Trophoblast cell (in vitro differentiated cells and primary cell): ENCODE results near the gene PVALEF.

Experiments used
- DNase-seq, 2 donors: peaks; one replicate each; pipeline ENCODE4 v3.0.0-alpha.2; 2016
- H2AFZ ChIP-seq: 2 replicates; pipeline ENCODE4 v1.6.1; 2013; ENCODE audit warnings: low read length, moderate library complexity, mild to moderate bottlenecking; ENCODE audit not compliant: insufficient read depth, poor library complexity
- H2AK5ac ChIP-seq: 2 replicates; pipeline ENCODE4 v1.6.1; 2013; ENCODE audit warnings: mild to moderate bottlenecking, low read length
- H2BK120ac ChIP-seq: 2 replicates; pipeline ENCODE4 v1.6.1; 2013; ENCODE audit warnings: low read length, mild to moderate bottlenecking, moderate library complexity; ENCODE audit not compliant: insufficient read depth, poor library complexity
- H2BK12ac ChIP-seq: 2 replicates; pipeline ENCODE4 v1.6.1; 2013; ENCODE audit warnings: mild to moderate bottlenecking, low read length, moderate library complexity
- H2BK5ac ChIP-seq: 2 replicates; pipeline ENCODE4 v1.6.1; 2013; ENCODE audit warnings: low read length, low read depth, moderate library complexity, mild to moderate bottlenecking; ENCODE audit not compliant: poor library complexity
- H3K14ac ChIP-seq: 2 replicates; pipeline ENCODE4 v1.6.1; 2013; ENCODE audit warnings: mild to moderate bottlenecking, low read length
- H3K18ac ChIP-seq: 2 replicates; pipeline ENCODE4 v1.6.1; 2013; ENCODE audit warnings: mild to moderate bottlenecking, low read length
- H3K23ac ChIP-seq: 2 replicates; pipeline ENCODE4 v1.6.1; 2013; ENCODE audit warnings: low read length
- H3K27ac ChIP-seq: 2 replicates; pipeline ENCODE4 v1.5.1; 2013; ENCODE audit warnings: low read depth, mild to moderate bottlenecking, inconsistent platforms, low read length, moderate library complexity
- H3K27me3 ChIP-seq: 2 replicates; pipeline ENCODE4 v1.6.1; 2013; ENCODE audit warnings: inconsistent platforms, mild to moderate bottlenecking, low read length, moderate library complexity; ENCODE audit not compliant: insufficient read depth
- H3K36me3 ChIP-seq, 2 experiments: 1 replicate in 1 of 2; 2 replicates in 1 of 2; pipeline ENCODE4 v1.6.1; 2013; ENCODE audit warnings: low read length in 2 of 2, mild to moderate bottlenecking in 2 of 2, moderate library complexity in 1 of 2; ENCODE audit not compliant: insufficient read depth in 2 of 2, control insufficient read depth in 1 of 2
- H3K4ac ChIP-seq: 2 replicates; pipeline ENCODE4 v1.6.1; 2013; ENCODE audit warnings: low read depth, mild to moderate bottlenecking, low read length, moderate library complexity
- H3K4me1 ChIP-seq, 2 experiments: 1 replicate in 1 of 2; 2 replicates in 1 of 2; pipeline ENCODE4 v1.6.1; 2013; ENCODE audit warnings: low read length in 2 of 2, mild to moderate bottlenecking in 2 of 2, moderate library complexity in 1 of 2; ENCODE audit not compliant: insufficient read depth in 2 of 2, control insufficient read depth in 1 of 2
- H3K4me2 ChIP-seq: 2 replicates; pipeline ENCODE4 v1.6.1; 2013; ENCODE audit warnings: inconsistent platforms, mild to moderate bottlenecking, low read length, moderate library complexity
- H3K4me3 ChIP-seq: 2 replicates; pipeline ENCODE4 v1.5.1; 2013; ENCODE audit warnings: mild to moderate bottlenecking, low read depth, low read length, inconsistent platforms
- H3K79me1 ChIP-seq: one replicate; pipeline ENCODE4 v1.6.1; 2013; ENCODE audit warnings: low read length
- H3K79me2 ChIP-seq: 2 replicates; pipeline ENCODE4 v1.6.1; 2013; ENCODE audit warnings: low read length, mild to moderate bottlenecking; ENCODE audit not compliant: control insufficient read depth, insufficient read depth, poor library complexity
- H3K9ac ChIP-seq: 2 replicates; pipeline ENCODE4 v1.6.1; 2013; ENCODE audit warnings: mild to moderate bottlenecking, low read length
- H3K9me3 ChIP-seq: 2 replicates; pipeline ENCODE4 v1.6.1; 2013; ENCODE audit warnings: low read depth, mild to moderate bottlenecking, control low read depth, inconsistent platforms, low read length; ENCODE audit not compliant: insufficient read depth
- H4K12ac ChIP-seq: 2 replicates; pipeline ENCODE4 v1.6.1; 2013; ENCODE audit warnings: low read depth, mild to moderate bottlenecking, low read length, moderate library complexity
- H4K8ac ChIP-seq: 2 replicates; pipeline ENCODE4 v1.6.1; 2013; ENCODE audit warnings: low read depth, mild to moderate bottlenecking, low read length, moderate library complexity
- H4K91ac ChIP-seq: one replicate; pipeline ENCODE4 v1.6.1; 2013; ENCODE audit warnings: low read depth, mild to moderate bottlenecking, low read length, moderate library complexity
- WGBS: extraction: QIAGEN DNeasy Blood & Tissue Kit; methylation state at CpG from one replicate; pipeline ENCODE4 v1.1.7; 2013; ENCODE audit warnings: missing lambda C conversion rate; ENCODE audit not compliant: insufficient read length, insufficient coverage; ENCODE audit errors: extremely low coverage; 5-methylcytosine and 5-hydroxymethylcytosine counted together

PVALEF gene

DNA sequence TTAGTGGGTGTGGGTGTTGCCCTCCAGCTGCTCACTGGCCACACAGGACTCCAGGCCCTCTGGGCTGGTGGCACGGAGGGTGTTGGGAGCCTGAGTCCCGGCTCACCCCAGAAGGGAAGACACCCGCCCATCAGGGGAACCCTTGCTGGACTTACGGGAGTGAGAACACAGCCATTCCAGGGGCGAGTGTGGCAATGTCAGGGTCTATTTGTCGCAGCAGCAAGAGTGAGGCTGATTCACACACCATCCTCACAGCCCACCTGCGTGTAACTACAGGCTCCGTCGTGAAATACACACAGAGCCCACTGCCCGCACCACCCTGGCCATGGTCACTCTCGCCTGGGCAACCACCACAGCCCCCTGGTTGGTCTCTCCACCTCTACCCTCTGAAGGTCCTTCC lies 18.5 kb downstream of the PVALEF start:
- no peak overlapping the region for H4K12ac ChIP-seq
- no peak overlapping the region for H3K4me2 ChIP-seq
- no peak overlapping the region for H2BK12ac ChIP-seq
- no peak overlapping the region for H4K8ac ChIP-seq
- H3K4me3 ChIP-seq = no peak overlapping the region
- no peak overlapping the region for H2BK120ac ChIP-seq
- no peaks in the 10 kb centered on the region for H3K79me2 ChIP-seq
- H3K27ac ChIP-seq = no peak overlapping the region
- no peaks in the 10 kb centered on the region for H3K4me1 ChIP-seq
- no peak for DNase-seq
- H2BK5ac ChIP-seq = no peak overlapping the region
- no peak overlapping the region for H2AFZ ChIP-seq
- H3K14ac ChIP-seq = no peak overlapping the region
- H3K4ac ChIP-seq = no peak overlapping the region
- peaks cover 4 to 6% of the 10 kb centered on the region in 2 experiments for H3K36me3 ChIP-seq
- WGBS = no CpG with 5 or more reads among the region's 11 CpGs
- H4K91ac ChIP-seq = no peak overlapping the region
- peaks cover 4% of the 10 kb centered on the region for H3K9me3 ChIP-seq
- no peak overlapping the region for H3K18ac ChIP-seq
- H3K23ac ChIP-seq = no peak overlapping the region
- H2AK5ac ChIP-seq = no peak overlapping the region
- H3K27me3 ChIP-seq = no peaks in the 10 kb centered on the region
- no peak overlapping the region for H3K9ac ChIP-seq
- H3K79me1 ChIP-seq = no peaks in the 10 kb centered on the region

DNA sequence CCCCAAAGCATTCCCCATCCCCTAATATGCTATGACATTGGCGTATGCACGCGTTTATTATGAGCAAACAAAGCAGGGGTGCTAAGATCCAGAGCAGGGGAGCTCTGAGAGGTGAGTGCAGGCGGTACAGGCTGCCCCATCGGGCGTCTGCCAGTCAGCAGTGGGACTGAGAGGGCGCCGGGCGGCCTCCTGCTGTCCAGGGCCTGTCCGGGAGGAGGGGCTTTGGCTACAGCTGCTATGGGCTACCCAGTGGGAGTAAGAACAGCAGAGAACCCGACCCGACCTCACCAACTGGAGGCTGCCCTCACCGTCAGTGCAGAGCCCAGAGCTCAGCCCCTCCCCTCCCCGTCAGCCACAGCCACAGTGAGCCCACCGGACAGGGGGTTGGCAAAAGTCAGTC lies 19.2 kb downstream of the PVALEF start:
- Histone ChIP-seq H3K4ac (no peak overlapping the region), H4K91ac (no peak overlapping the region), H2AFZ (no peak overlapping the region), H3K9me3 (peaks cover 4% of the 10 kb centered on the region), H3K79me1 (no peaks in the 10 kb centered on the region), H3K18ac (no peak overlapping the region), H3K4me2 (no peak overlapping the region), H2BK12ac (no peak overlapping the region), H3K27ac (no peak overlapping the region), H4K12ac (no peak overlapping the region), H3K79me2 (no peaks in the 10 kb centered on the region), H3K36me3 (peaks cover 10 to 13% of the 10 kb centered on the region in 2 experiments), H3K23ac (no peak overlapping the region), H2AK5ac (no peak overlapping the region), H3K14ac (no peak overlapping the region), H3K4me3 (no peak overlapping the region), H2BK5ac (no peak overlapping the region), H4K8ac (no peak overlapping the region), H3K9ac (no peak overlapping the region), H2BK120ac (no peak overlapping the region), H3K27me3 (no peaks in the 10 kb centered on the region), H3K4me1 (no peaks in the 10 kb centered on the region)
- no peak for DNase-seq
- WGBS = no CpG with 5 or more reads among the region's 15 CpGs

DNA sequence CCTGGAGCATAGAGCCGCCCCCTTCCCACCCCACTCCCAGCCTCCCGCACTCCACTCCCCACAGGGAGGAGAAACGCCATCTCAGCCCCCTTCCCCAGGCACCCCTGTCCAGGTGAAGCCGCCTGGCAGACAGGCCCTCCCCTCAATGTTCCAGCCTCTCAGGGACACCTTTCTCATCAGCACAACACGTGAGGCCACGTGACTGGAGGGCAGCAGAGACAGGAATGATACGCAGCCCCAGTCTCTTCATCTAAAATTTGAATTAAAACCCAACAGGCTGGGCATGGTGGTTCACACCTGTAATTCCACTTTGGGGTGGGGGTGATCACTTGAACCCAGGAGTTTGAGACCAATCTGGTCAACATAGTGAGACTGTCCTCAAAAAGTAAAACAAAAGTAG lies 20.9 kb downstream of the PVALEF start:
- Histone ChIP-seq H2BK120ac (no peak overlapping the region), H3K23ac (no peak overlapping the region), H2BK12ac (no peak overlapping the region), H3K18ac (no peak overlapping the region), H2AK5ac (no peak overlapping the region), H3K27me3 (no peaks in the 10 kb centered on the region), H4K91ac (no peak overlapping the region), H3K9ac (no peak overlapping the region), H3K4me1 (no peaks in the 10 kb centered on the region), H3K79me2 (no peaks in the 10 kb centered on the region), H3K79me1 (no peaks in the 10 kb centered on the region), H2BK5ac (no peak overlapping the region), H3K4me2 (no peak overlapping the region), H4K12ac (no peak overlapping the region), H3K36me3 (peaks cover 15 to 17% of the 10 kb centered on the region in 2 experiments), H2AFZ (no peak overlapping the region), H3K14ac (no peak overlapping the region), H4K8ac (no peak overlapping the region), H3K4me3 (no peak overlapping the region), H3K27ac (no peak overlapping the region), H3K9me3 (peaks cover 4% of the 10 kb centered on the region), H3K4ac (no peak overlapping the region)
- DNase-seq = no peak
- WGBS = no CpG with 5 or more reads among the region's 7 CpGs

DNA sequence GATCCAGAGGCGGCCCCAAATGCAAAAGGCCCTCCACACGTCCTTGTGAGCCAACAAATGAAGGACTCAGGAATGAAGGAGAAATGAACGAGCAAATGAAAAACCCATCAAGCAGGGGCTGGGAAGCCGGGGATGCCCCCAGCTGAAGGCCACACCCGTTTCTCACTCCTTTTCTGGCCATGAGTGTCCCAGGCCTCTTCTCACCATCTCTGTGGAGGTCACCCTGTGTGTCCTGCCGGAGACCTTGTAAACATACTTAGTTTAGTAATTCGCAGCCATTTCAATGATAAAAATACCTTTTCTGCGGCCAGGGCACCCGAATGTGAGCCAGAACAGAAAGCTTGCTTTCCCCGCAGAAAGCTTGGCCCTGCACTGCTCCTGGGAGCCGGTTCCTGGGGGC lies 21.8 kb downstream of the PVALEF start:
- H2AK5ac ChIP-seq = no peak overlapping the region
- H4K91ac ChIP-seq = no peak overlapping the region
- no peak overlapping the region for H2BK120ac ChIP-seq
- H3K27ac ChIP-seq = no peak overlapping the region
- H2BK12ac ChIP-seq = no peak overlapping the region
- H3K36me3 ChIP-seq = peaks cover 15 to 17% of the 10 kb centered on the region in 2 experiments
- H3K18ac ChIP-seq = no peak overlapping the region
- no peak overlapping the region for H2BK5ac ChIP-seq
- H3K4ac ChIP-seq = no peak overlapping the region
- no peak overlapping the region for H3K4me2 ChIP-seq
- H3K27me3 ChIP-seq = no peaks in the 10 kb centered on the region
- peaks cover 0 to 3% of the 10 kb centered on the region in 2 experiments for H3K4me1 ChIP-seq
- no peak overlapping the region for H3K4me3 ChIP-seq
- no peak overlapping the region for H2AFZ ChIP-seq
- H3K79me1 ChIP-seq = no peaks in the 10 kb centered on the region
- H4K8ac ChIP-seq = no peak overlapping the region
- H4K12ac ChIP-seq = no peak overlapping the region
- no peaks in the 10 kb centered on the region for H3K79me2 ChIP-seq
- no peak overlapping the region for H3K9ac ChIP-seq
- no CpG with 5 or more reads among the region's 11 CpGs for WGBS
- peaks cover 4% of the 10 kb centered on the region for H3K9me3 ChIP-seq
- no peak overlapping the region for H3K23ac ChIP-seq
- H3K14ac ChIP-seq = no peak overlapping the region
- DNase-seq = no peak
